ENCODE results near the gene KPNA6. TPM values are rescaled to one million over a fixed set of nuclear protein-coding genes. Genes with fewer than 3 reads are reported as not detected.
"Not testable (repeated sequence)": the region's sequence is repeated elsewhere in the genome, so short reads cannot be mapped to it uniquely, and the experiment has no call there.

Gene KPNA6
- total RNA-seq, 1 donor from 2014 or later, result 79.4 TPM

- H3K9me3 Mint-ChIP-seq, result no peaks in the 10 kb centered on the region
- peaks cover 31% of the 10 kb centered on the region for H3K4me1 Mint-ChIP-seq
- H3K27ac Mint-ChIP-seq, result peak overlapping the region; percentile 51
- intact Hi-C loops (cut with micrococcal nuclease), result loop anchor here (10.0 kb wide), 1 partner anchor 177 kb away; the partner anchor contains the start of gene LCK
- no peak for DNase-seq
- no peaks in the 10 kb centered on the region for H3K27me3 Mint-ChIP-seq
- H3K36me3 Mint-ChIP-seq (ENCODE audit: low read depth), result peaks cover 38% of the 10 kb centered on the region
- H3K4me3 Mint-ChIP-seq, result no peak overlapping the region
These were observed 30.4 kb upstream of the KPNA6 start for GRCh38 chr1:32077451-32077850.

- Mint-ChIP-seq H3K27me3 (no peaks in the 10 kb centered on the region), H3K4me1 (peaks cover 9% of the 10 kb centered on the region), H3K27ac (no peak overlapping the region), H3K9me3 (no peaks in the 10 kb centered on the region), H3K36me3 (ENCODE audit: low read depth) (peaks cover 50% of the 10 kb centered on the region), H3K4me3 (no peak overlapping the region)
- DNase-seq, result no peak
- intact Hi-C loops (cut with micrococcal nuclease), result no loop called here
These were observed 25.8 kb upstream of the KPNA6 start for GRCh38 chr1:32082022-32082421.

- H3K9me3 Mint-ChIP-seq; H3K4me1 Mint-ChIP-seq; H3K27me3 Mint-ChIP-seq; intact Hi-C loops (cut with micrococcal nuclease); H3K27ac Mint-ChIP-seq; H3K4me3 Mint-ChIP-seq; DNase-seq: not testable (repeated sequence)
- H3K36me3 Mint-ChIP-seq (ENCODE audit: low read depth), result peaks cover 41% of the 10 kb centered on the region
These were observed 21.5 kb upstream of the KPNA6 start for GRCh38 chr1:32086381-32086780.

- H3K27ac Mint-ChIP-seq, result no peak overlapping the region
These were observed 16.7 kb upstream of the KPNA6 start for GRCh38 chr1:32091176-32091575.

DNA sequence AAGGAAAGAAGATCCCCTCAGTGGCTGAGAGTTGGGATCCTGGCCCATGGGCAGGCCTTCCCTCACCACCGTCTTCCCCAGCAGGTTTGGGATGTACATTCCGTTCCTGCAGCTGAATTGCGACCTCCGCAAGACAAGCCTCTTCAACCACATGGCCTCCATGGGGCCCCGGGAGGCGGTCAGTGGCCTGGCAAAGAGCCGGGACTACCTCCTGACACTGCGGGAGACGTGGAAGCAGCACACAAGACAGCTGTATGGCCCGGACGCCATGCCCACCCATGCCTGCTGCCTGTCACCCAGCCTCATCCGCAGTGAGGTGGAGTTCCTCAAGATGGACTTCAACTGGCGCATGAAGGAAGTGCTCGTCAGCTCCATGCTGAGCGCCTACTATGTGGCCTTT lies 16.3 kb upstream of the KPNA6 start:
- H3K27ac Mint-ChIP-seq, result no peak overlapping the region
- intact Hi-C loops (cut with micrococcal nuclease), result no loop called here
- H3K9me3 Mint-ChIP-seq, result no peaks in the 10 kb centered on the region
- no peak overlapping the region for H3K4me3 Mint-ChIP-seq
- H3K27me3 Mint-ChIP-seq, result no peaks in the 10 kb centered on the region
- H3K36me3 Mint-ChIP-seq (ENCODE audit: low read depth), result peaks cover 42% of the 10 kb centered on the region
- no peak for DNase-seq
- H3K4me1 Mint-ChIP-seq, result no peaks in the 10 kb centered on the region

More at GRCh38 chr1:32091176-32091575, 16.7 kb upstream of the KPNA6 start:
- Mint-ChIP-seq H3K4me1 (no peaks in the 10 kb centered on the region), H3K27me3 (no peaks in the 10 kb centered on the region), H3K9me3 (no peaks in the 10 kb centered on the region), H3K36me3 (ENCODE audit: low read depth) (peaks cover 43% of the 10 kb centered on the region), H3K4me3 (no peak overlapping the region)
- intact Hi-C loops (cut with micrococcal nuclease), result no loop called here
- DNase-seq, result no peak

DNA sequence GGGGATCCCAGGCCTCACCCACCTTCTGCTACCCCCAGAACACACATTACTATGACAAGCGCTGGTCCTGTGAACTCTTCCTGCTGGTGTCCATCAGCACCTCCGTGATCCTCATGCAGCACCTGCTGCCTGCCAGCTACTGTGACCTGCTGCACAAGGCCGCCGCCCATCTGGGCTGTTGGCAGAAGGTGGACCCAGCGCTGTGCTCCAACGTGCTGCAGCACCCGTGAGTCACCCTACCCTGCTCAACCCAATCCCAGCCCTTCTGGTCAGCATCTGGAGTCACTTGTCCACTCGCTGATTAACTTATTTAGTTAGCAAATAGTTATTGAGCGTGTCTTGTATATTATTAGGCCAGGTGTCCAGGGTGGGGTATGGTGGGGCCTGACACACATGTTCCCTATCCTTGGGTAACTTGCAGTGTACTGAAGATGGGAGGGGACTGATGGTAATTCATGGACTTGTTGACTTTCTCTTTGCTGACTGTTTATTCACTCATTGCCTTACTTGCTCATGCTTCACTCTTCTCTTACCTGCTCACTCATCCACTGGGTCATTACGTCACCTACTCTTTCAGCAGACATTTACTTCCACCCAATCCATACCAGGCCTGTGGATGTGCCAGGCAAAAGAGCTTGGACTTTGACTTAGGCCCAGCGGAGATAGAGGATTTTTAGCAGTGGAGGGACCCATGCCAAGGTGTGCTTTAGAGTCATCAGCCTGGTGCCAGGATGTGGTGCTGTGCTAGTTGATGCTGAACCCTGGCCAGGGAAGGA lies 12.9 kb upstream of the KPNA6 start:
- DNase-seq, result no peak
- intact Hi-C loops (cut with micrococcal nuclease), result no loop called here
- no peaks in the 10 kb centered on the region for H3K9me3 Mint-ChIP-seq
- H3K27ac Mint-ChIP-seq, result no peak overlapping the region
- no peak overlapping the region for H3K4me3 Mint-ChIP-seq
- H3K36me3 Mint-ChIP-seq (ENCODE audit: low read depth), result peaks cover 52% of the 10 kb centered on the region
- H3K4me1 Mint-ChIP-seq, result no peaks in the 10 kb centered on the region
- H3K27me3 Mint-ChIP-seq, result no peaks in the 10 kb centered on the region

- intact Hi-C loops (cut with micrococcal nuclease), result no loop called here
- no peaks in the 10 kb centered on the region for H3K27me3 Mint-ChIP-seq
- H3K9me3 Mint-ChIP-seq, result no peaks in the 10 kb centered on the region
- no peak overlapping the region for H3K4me3 Mint-ChIP-seq
- H3K36me3 Mint-ChIP-seq (ENCODE audit: low read depth), result peaks cover 48% of the 10 kb centered on the region
- H3K27ac Mint-ChIP-seq, result no peak overlapping the region
- no peaks in the 10 kb centered on the region for H3K4me1 Mint-ChIP-seq
- DNase-seq, result no peak
These were observed 8.4 kb upstream of the KPNA6 start for GRCh38 chr1:32099426-32099825.

DNA sequence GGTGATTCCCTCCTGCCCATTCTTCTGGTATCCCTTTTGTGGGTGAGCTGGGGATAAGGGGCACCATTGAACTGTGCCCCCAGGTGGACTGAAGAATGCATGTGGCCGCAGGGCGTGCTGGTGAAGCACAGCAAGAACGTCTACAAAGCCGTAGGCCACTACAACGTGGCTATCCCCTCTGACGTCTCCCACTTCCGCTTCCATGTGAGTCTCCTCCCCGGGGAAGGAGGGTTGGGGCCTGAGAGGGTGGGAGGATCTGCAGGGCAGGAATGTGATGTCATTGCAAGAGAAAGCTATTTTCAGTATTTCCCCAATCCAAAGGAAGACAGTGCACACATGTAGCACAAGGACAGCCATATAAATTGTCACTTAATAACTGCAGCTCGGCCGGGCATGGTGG lies 7.5 kb upstream of the KPNA6 start:
- no peak overlapping the region for H3K27ac Mint-ChIP-seq

DNA sequence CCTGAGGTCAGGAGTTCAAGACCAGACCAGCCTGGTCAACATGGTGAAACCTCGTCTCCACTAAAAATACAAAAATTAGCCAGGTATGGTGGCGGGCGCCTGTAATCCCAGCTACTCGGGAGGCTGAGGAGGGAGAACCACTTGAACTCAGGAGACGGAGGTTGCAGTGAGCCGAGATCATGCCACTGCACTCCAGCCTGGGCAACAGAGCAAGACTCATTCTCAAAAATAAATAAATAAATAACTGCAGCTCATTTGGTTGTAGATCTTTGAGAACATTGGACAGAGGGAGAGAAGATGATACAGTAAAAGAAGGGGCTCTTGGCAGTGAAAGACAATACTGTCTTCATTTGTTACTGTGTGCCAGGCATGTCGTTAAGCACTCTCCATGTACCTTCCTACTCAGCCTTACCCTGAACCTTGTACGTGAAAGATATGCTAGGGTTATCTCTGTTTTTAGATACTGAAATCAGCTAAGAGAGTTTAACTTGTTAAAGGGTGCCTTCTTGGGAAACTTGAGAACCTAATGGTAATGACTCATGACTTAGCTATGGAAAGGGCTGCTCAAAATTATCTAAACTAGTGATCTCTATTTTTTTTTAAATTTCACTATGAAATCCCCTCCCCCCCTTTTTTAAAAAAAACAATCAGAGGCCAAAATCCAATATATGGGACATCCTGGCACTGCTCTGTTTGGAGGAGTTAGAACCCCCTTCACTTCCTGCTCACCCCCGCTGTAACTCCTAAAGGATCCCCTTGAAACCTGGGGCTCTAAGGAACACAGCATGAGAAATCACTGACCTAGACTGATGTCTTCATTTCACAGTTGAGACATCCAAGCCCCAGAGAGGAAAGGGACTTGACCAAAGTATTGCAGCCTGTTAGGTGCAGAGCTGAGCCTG lies 6.8 kb upstream of the KPNA6 start:
- peaks cover 37% of the 10 kb centered on the region for H3K36me3 Mint-ChIP-seq (ENCODE audit: low read depth)

More for the DNA sequence above, 7.5 kb upstream of the KPNA6 start:
- Mint-ChIP-seq H3K4me1 (no peaks in the 10 kb centered on the region), H3K27me3 (no peaks in the 10 kb centered on the region), H3K36me3 (ENCODE audit: low read depth) (peaks cover 41% of the 10 kb centered on the region), H3K9me3 (no peaks in the 10 kb centered on the region), H3K4me3 (no peak overlapping the region)
- intact Hi-C loops (cut with micrococcal nuclease), result no loop called here
- no peak for DNase-seq

GRCh38 chr1:32104127-32104526 lies 3.7 kb upstream of the KPNA6 start:
- intact Hi-C loops (cut with micrococcal nuclease), result no loop called here
- Mint-ChIP-seq H3K4me1 (peaks cover 3% of the 10 kb centered on the region), H3K27me3 (no peaks in the 10 kb centered on the region)

More for the DNA sequence above, 6.8 kb upstream of the KPNA6 start:
- no peak for DNase-seq
- intact Hi-C loops (cut with micrococcal nuclease), result no loop called here
- no peaks in the 10 kb centered on the region for H3K4me1 Mint-ChIP-seq
- no peaks in the 10 kb centered on the region for H3K27me3 Mint-ChIP-seq
- H3K4me3 Mint-ChIP-seq, result no peak overlapping the region
- no peak overlapping the region for H3K27ac Mint-ChIP-seq
- H3K9me3 Mint-ChIP-seq, result no peaks in the 10 kb centered on the region

GRCh38 chr1:32105338-32105737 lies 2.5 kb upstream of the KPNA6 start:
- Mint-ChIP-seq H3K9me3 (no peaks in the 10 kb centered on the region), H3K27me3 (no peaks in the 10 kb centered on the region), H3K4me1 (peaks cover 10% of the 10 kb centered on the region), H3K27ac (no peak overlapping the region), H3K4me3 (no peak overlapping the region), H3K36me3 (ENCODE audit: low read depth) (peaks cover 20% of the 10 kb centered on the region)
- intact Hi-C loops (cut with micrococcal nuclease), result no loop called here
- DNase-seq, result no peak

More at GRCh38 chr1:32104127-32104526, 3.7 kb upstream of the KPNA6 start:
- Mint-ChIP-seq H3K27ac (no peak overlapping the region), H3K9me3 (no peaks in the 10 kb centered on the region), H3K36me3 (ENCODE audit: low read depth) (peaks cover 21% of the 10 kb centered on the region), H3K4me3 (no peak overlapping the region)
- DNase-seq, result no peak

DNA sequence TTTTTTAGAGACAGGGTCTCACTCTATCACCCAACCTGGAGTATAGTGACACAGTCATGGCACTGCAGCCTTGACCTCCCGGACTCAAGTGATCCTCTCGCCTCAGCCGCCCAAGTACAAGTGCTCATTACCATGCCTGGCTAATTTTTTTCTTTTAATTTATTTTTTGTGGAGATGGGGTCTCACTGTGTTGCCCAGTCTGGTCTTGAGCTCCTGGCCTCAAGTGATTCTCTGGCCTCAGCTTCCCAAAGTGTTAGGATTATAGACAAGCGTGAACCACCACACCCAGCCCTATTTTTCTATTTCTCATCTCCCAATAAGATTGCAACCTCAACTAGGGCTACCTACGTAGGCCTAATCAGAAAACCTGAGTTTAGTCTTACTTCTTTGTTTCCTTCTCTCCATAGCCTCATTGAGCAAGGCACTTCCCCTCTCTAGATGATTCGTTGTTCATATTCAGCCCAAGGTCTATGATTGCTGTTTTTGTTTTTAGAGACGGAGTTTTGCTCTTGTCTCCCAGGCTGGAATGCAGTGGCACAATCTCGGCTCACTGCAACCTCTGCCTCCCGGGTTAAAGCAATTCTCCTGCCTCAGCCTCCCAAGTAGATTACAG lies 1.1 kb upstream of the KPNA6 start:
- no peaks in the 10 kb centered on the region for H3K27me3 Mint-ChIP-seq
- H3K4me1 Mint-ChIP-seq, result peaks cover 23% of the 10 kb centered on the region
- DNase-seq, result no peak
- intact Hi-C loops (cut with micrococcal nuclease), result loop anchor here (1.0 kb wide), 1 partner anchor 73 kb away; the partner anchor contains the start of gene TXLNA
- H3K36me3 Mint-ChIP-seq (ENCODE audit: low read depth), result peaks cover 12% of the 10 kb centered on the region
- peak overlapping the region; percentile 22 for H3K27ac Mint-ChIP-seq
- peak overlapping the region; percentile 60 for H3K4me3 Mint-ChIP-seq
- no peaks in the 10 kb centered on the region for H3K9me3 Mint-ChIP-seq

DNA sequence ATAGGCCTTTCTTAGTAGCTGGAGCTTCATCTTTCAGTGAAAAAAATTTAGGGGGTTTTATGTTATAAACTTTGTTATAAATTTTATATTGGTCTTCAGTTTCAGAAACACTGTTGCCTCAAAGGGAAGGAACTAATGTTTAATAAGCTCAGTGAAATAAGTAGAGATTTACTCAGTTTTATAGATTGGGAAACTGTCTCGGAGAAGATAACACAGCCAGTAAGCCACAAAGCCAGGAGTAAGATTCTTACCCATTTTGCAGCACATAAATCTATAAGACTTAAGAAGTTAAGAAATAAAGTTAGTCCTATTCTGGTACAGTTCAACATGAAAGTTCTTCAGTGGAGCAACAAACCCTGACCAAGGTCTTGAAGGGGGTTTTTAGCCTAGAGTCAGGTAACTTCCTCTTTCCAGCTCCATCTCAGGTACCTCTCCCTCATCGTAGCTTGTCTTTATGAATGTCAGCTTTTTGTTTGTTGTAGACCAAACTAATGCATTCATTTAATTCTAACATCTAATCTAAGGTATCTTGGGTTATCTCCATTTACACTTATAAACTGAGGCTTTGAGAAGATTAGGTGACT lies 3.3 kb downstream of the KPNA6 start:
- intact Hi-C loops (cut with micrococcal nuclease), result no loop called here
- no peaks in the 10 kb centered on the region for H3K9me3 Mint-ChIP-seq
- H3K27ac Mint-ChIP-seq, result no peak overlapping the region
- peaks cover 12% of the 10 kb centered on the region for H3K36me3 Mint-ChIP-seq (ENCODE audit: low read depth)
- peak overlapping the region; percentile 48 for H3K4me3 Mint-ChIP-seq
- no peak for DNase-seq
- H3K4me1 Mint-ChIP-seq, result peaks cover 41% of the 10 kb centered on the region
- no peaks in the 10 kb centered on the region for H3K27me3 Mint-ChIP-seq
